HEK293 (cell line): ENCODE results near the gene CRTC1.

Source experiments
- CTCF ChIA-PET: fragments of 350-600 bp; formaldehyde crosslinking; extraction: SDS; loops from one replicate; lab custom pipeline; 2021; ENCODE audit warnings: antibody characterized with exemption; lab: Yijun Ruan, JAX
- POLR2A ChIA-PET: fragments of 300-600 bp; formaldehyde crosslinking; extraction: SDS; loops from one replicate; lab custom pipeline; 2020; ENCODE audit warnings: antibody characterized with exemption, inconsistent platforms; lab: Yijun Ruan, JAX
- H3K27ac ChIP-seq: fragments of 200-500 bp; sonication (Bioruptor generic); 2 replicates; pipeline ENCODE4 v1.5.1; 2014; ENCODE audit warnings: low read depth, low read length, control low read depth, inconsistent platforms; ENCODE audit errors: extremely low read depth
- H3K36me3 ChIP-seq, 2 experiments: fragments of 200-500 bp in 1 of 2; sonication (Bioruptor generic) in 1 of 2; 1 replicate in 1 of 2; 2 replicates in 1 of 2; pipeline ENCODE4 v1.5.1; 2014 to 2017; ENCODE audit warnings: inconsistent platforms in 2 of 2, low read length in 2 of 2; ENCODE audit not compliant: control insufficient read depth in 2 of 2, insufficient read depth in 1 of 2
- H3K4me1 ChIP-seq: fragments of 200-500 bp; sonication (Bioruptor generic); 2 replicates; pipeline ENCODE4 v1.5.1; 2014; ENCODE audit warnings: mild to moderate bottlenecking, low read length, inconsistent platforms; ENCODE audit not compliant: control insufficient read depth, insufficient read depth
- H3K4me3 ChIP-seq: 2 replicates; pipeline ENCODE4 v1.5.1; 2011; ENCODE audit warnings: low read depth, mild to moderate bottlenecking, control low read depth, low read length, moderate library complexity
- H3K9me3 ChIP-seq: fragments of 200-500 bp; sonication (Bioruptor generic); 2 replicates; pipeline ENCODE4 v1.5.1; 2014; ENCODE audit warnings: low read depth, low read length, inconsistent platforms; ENCODE audit not compliant: control insufficient read depth, insufficient read depth
- BCL11B ChIP-seq: fragments of 450-650 bp; formaldehyde crosslinking; IDR thresholded peaks from 2 replicates; pipeline ENCODE4 v1.5.1; 2016; ENCODE audit warnings: low read depth, missing biosample characterization, missing genetic modification characterization
- GLI4 ChIP-seq: fragments of 450-650 bp; formaldehyde crosslinking; IDR thresholded peaks from 2 replicates; pipeline ENCODE4 v1.5.1; 2016; ENCODE audit warnings: missing biosample characterization, missing genetic modification characterization
- KLF10 ChIP-seq: fragments of 450-650 bp; IDR thresholded peaks from 2 replicates; pipeline ENCODE4 v1.5.1; 2018; ENCODE audit warnings: missing biosample characterization, mild to moderate bottlenecking, missing genetic modification characterization
- KLF8 ChIP-seq: fragments of 450-650 bp; formaldehyde crosslinking; IDR thresholded peaks from 2 replicates; pipeline ENCODE4 v1.5.1; 2016; ENCODE audit warnings: missing biosample characterization, missing genetic modification characterization
- SETDB1 ChIP-seq: IDR thresholded peaks from one replicate; pipeline ENCODE4 v1.6.1; 2017; ENCODE audit warnings: mild to moderate bottlenecking, low read length, moderate library complexity, mixed read lengths; ENCODE audit not compliant: insufficient read length
- TRIM28 ChIP-seq: IDR thresholded peaks from 2 replicates; pipeline ENCODE4 v1.6.1; 2011; ENCODE audit warnings: low read length, control low read depth, borderline replicate concordance
- ZBTB21 ChIP-seq: fragments of 450-650 bp; formaldehyde crosslinking; IDR thresholded peaks from 2 replicates; pipeline ENCODE4 v1.5.1; 2017; ENCODE audit warnings: missing biosample characterization, missing genetic modification characterization
- ZIC2 ChIP-seq: fragments of 450-650 bp; formaldehyde crosslinking; IDR thresholded peaks from 2 replicates; pipeline ENCODE4 v1.5.1; 2016; ENCODE audit warnings: missing biosample characterization, missing genetic modification characterization
- ZNF10 ChIP-seq: fragments of 450-650 bp; formaldehyde crosslinking; IDR thresholded peaks from 2 replicates; pipeline ENCODE4 v1.5.1; 2017; ENCODE audit warnings: missing biosample characterization, missing genetic modification characterization
- ZNF157 ChIP-seq: fragments of 450-650 bp; formaldehyde crosslinking; IDR thresholded peaks from 2 replicates; pipeline ENCODE4 v1.5.1; 2016; ENCODE audit warnings: missing biosample characterization, missing genetic modification characterization
- ZNF175 ChIP-seq: fragments of 450-650 bp; formaldehyde crosslinking; IDR thresholded peaks from 2 replicates; pipeline ENCODE4 v1.5.1; 2016; ENCODE audit warnings: missing biosample characterization, missing genetic modification characterization
- ZNF19 ChIP-seq: fragments of 450-650 bp; formaldehyde crosslinking; IDR thresholded peaks from 2 replicates; pipeline ENCODE4; 2016; ENCODE audit warnings: missing biosample characterization, missing genetic modification characterization, low read depth
- ZNF423 ChIP-seq: fragments of 450-650 bp; formaldehyde crosslinking; IDR thresholded peaks from 2 replicates; pipeline ENCODE4 v1.5.1; 2016; ENCODE audit warnings: missing biosample characterization, missing genetic modification characterization
- ZNF433 ChIP-seq: fragments of 450-650 bp; formaldehyde crosslinking; IDR thresholded peaks from 2 replicates; pipeline ENCODE4 v1.5.1; 2016; ENCODE audit warnings: missing biosample characterization, missing genetic modification characterization, low read depth
- ZNF48 ChIP-seq: fragments of 450-650 bp; formaldehyde crosslinking; IDR thresholded peaks from 2 replicates; pipeline ENCODE4 v1.5.1; 2016; ENCODE audit warnings: missing biosample characterization, missing genetic modification characterization
- ZNF600 ChIP-seq: fragments of 450-650 bp; formaldehyde crosslinking; IDR thresholded peaks from 2 replicates; pipeline ENCODE4 v1.5.1; 2016; ENCODE audit warnings: missing biosample characterization, missing genetic modification characterization
- ZNF658 ChIP-seq: fragments of 450-650 bp; formaldehyde crosslinking; IDR thresholded peaks from 2 replicates; pipeline ENCODE4; 2016; ENCODE audit warnings: missing biosample characterization, missing genetic modification characterization
- ZNF660 ChIP-seq: fragments of 450-650 bp; IDR thresholded peaks from 2 replicates; pipeline ENCODE4 v1.5.1; 2018; ENCODE audit warnings: missing biosample characterization, mild to moderate bottlenecking, missing genetic modification characterization
- ZNF664 ChIP-seq: fragments of 450-650 bp; formaldehyde crosslinking; IDR thresholded peaks from 2 replicates; pipeline ENCODE4 v1.5.1; 2016; ENCODE audit warnings: missing biosample characterization, missing genetic modification characterization
- ZNF792 ChIP-seq: fragments of 450-650 bp; formaldehyde crosslinking; IDR thresholded peaks from 2 replicates; pipeline ENCODE4 v1.5.1; 2016; ENCODE audit warnings: missing biosample characterization, missing genetic modification characterization
- TF ChIP-seq, protein P1 (sequence below): fragments of 450-650 bp; formaldehyde crosslinking; IDR thresholded peaks from 2 replicates; pipeline ENCODE4 v1.5.1; 2017; ENCODE audit warnings: missing biosample characterization, missing genetic modification characterization
- TF ChIP-seq, protein P2 (sequence below): fragments of 450-650 bp; formaldehyde crosslinking; IDR thresholded peaks from 2 replicates; pipeline ENCODE4 v1.5.1; 2017; ENCODE audit warnings: missing biosample characterization, missing genetic modification characterization
- TF ChIP-seq, protein P3 (sequence below): fragments of 450-650 bp; formaldehyde crosslinking; IDR thresholded peaks from 2 replicates; pipeline ENCODE4 v1.5.1; 2016; ENCODE audit warnings: missing biosample characterization, missing genetic modification characterization
- TF ChIP-seq, protein P4 (sequence below): fragments of 450-650 bp; formaldehyde crosslinking; IDR thresholded peaks from 2 replicates; pipeline ENCODE4 v1.5.1; 2016; ENCODE audit warnings: missing biosample characterization, missing genetic modification characterization
- TF ChIP-seq, protein P5 (sequence below): fragments of 450-650 bp; formaldehyde crosslinking; IDR thresholded peaks from 2 replicates; pipeline ENCODE4 v1.5.1; 2016; ENCODE audit warnings: missing biosample characterization, missing genetic modification characterization, low read depth

CRTC1 gene

DNA sequence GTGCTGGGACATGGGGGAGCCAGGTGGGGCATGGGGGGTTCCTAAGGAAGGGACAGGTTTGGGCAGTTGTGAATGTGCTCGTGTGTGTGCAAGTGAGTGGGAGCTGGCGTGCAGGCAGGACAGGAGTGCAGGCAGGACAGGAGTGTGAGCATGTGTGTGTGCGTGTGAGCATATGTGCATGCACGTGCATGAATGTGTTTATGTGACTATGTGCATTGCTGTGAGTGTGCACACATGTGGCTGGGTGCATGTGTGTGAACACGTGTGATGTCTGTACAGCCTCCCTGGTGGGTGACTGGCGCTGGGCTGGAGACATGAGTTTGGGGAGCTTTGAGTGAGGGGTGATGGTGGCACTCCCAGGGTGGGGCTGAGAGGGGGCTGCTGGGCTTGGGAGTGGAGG is 33.4 kb downstream of the CRTC1 start:
- TF ChIP-seq SETDB1: no peak
- TF ChIP-seq TRIM28: no peak
- TF ChIP-seq, protein P1, sequence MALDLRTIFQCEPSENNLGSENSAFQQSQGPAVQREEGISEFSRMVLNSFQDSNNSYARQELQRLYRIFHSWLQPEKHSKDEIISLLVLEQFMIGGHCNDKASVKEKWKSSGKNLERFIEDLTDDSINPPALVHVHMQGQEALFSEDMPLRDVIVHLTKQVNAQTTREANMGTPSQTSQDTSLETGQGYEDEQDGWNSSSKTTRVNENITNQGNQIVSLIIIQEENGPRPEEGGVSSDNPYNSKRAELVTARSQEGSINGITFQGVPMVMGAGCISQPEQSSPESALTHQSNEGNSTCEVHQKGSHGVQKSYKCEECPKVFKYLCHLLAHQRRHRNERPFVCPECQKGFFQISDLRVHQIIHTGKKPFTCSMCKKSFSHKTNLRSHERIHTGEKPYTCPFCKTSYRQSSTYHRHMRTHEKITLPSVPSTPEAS: no peak
- TF ChIP-seq ZNF423 (tag by site-specific recombination): no peak
- TF ChIP-seq ZNF600 (tag by site-specific recombination): no peak
- no peak for TF ChIP-seq ZNF433 (tag by site-specific recombination)
- no peak for TF ChIP-seq ZNF19 (tag by site-specific recombination)
- TF ChIP-seq KLF8: no peak
- no peak for TF ChIP-seq KLF10 (tag by site-specific recombination)
- no peak for TF ChIP-seq ZNF658 (tag by site-specific recombination)
- TF ChIP-seq GLI4 (tag by site-specific recombination): no peak
- TF ChIP-seq, protein P2, sequence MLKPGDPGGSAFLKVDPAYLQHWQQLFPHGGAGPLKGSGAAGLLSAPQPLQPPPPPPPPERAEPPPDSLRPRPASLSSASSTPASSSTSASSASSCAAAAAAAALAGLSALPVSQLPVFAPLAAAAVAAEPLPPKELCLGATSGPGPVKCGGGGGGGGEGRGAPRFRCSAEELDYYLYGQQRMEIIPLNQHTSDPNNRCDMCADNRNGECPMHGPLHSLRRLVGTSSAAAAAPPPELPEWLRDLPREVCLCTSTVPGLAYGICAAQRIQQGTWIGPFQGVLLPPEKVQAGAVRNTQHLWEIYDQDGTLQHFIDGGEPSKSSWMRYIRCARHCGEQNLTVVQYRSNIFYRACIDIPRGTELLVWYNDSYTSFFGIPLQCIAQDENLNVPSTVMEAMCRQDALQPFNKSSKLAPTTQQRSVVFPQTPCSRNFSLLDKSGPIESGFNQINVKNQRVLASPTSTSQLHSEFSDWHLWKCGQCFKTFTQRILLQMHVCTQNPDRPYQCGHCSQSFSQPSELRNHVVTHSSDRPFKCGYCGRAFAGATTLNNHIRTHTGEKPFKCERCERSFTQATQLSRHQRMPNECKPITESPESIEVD: no peak
- TF ChIP-seq, protein P3, sequence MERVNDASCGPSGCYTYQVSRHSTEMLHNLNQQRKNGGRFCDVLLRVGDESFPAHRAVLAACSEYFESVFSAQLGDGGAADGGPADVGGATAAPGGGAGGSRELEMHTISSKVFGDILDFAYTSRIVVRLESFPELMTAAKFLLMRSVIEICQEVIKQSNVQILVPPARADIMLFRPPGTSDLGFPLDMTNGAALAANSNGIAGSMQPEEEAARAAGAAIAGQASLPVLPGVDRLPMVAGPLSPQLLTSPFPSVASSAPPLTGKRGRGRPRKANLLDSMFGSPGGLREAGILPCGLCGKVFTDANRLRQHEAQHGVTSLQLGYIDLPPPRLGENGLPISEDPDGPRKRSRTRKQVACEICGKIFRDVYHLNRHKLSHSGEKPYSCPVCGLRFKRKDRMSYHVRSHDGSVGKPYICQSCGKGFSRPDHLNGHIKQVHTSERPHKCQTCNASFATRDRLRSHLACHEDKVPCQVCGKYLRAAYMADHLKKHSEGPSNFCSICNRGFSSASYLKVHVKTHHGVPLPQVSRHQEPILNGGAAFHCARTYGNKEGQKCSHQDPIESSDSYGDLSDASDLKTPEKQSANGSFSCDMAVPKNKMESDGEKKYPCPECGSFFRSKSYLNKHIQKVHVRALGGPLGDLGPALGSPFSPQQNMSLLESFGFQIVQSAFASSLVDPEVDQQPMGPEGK (tag by site-specific recombination): no peak
- TF ChIP-seq, protein P4, sequence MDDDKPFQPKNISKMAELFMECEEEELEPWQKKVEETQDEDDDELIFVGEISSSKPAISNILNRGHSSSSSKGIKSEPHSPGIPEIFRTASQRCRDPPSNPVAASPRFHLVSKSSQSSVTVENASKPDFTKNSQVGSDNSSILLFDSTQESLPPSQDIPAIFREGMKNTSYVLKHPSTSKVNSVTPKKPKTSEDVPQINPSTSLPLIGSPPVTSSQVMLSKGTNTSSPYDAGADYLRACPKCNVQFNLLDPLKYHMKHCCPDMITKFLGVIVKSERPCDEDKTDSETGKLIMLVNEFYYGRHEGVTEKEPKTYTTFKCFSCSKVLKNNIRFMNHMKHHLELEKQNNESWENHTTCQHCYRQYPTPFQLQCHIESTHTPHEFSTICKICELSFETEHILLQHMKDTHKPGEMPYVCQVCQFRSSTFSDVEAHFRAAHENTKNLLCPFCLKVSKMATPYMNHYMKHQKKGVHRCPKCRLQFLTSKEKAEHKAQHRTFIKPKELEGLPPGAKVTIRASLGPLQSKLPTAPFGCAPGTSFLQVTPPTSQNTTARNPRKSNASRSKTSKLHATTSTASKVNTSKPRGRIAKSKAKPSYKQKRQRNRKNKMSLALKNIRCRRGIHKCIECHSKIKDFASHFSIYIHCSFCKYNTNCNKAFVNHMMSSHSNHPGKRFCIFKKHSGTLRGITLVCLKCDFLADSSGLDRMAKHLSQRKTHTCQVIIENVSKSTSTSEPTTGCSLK (tag by site-specific recombination): no peak
- TF ChIP-seq ZNF664 (tag by site-specific recombination): no peak
- TF ChIP-seq ZBTB21 (tag by site-specific recombination): no peak
- no peak for TF ChIP-seq ZNF660
- no peak for TF ChIP-seq BCL11B (tag by site-specific recombination)
- TF ChIP-seq ZIC2 (tag by site-specific recombination): no peak
- no peak for TF ChIP-seq ZNF792 (tag by site-specific recombination)
- Histone ChIP-seq H3K4me1 (no peaks in the 10 kb centered on the region), H3K27ac (no peak overlapping the region), H3K36me3 (no peaks in the 10 kb centered on the region), H3K4me3 (no peak overlapping the region), H3K9me3 (no peaks in the 10 kb centered on the region)
- ChIA-PET CTCF (interaction anchor here (0.5 kb wide), 1 partner anchor 626 kb away, joined by 3 read pairs; no protein-coding TSS in a partner anchor), POLR2A (no interaction called here)

DNA sequence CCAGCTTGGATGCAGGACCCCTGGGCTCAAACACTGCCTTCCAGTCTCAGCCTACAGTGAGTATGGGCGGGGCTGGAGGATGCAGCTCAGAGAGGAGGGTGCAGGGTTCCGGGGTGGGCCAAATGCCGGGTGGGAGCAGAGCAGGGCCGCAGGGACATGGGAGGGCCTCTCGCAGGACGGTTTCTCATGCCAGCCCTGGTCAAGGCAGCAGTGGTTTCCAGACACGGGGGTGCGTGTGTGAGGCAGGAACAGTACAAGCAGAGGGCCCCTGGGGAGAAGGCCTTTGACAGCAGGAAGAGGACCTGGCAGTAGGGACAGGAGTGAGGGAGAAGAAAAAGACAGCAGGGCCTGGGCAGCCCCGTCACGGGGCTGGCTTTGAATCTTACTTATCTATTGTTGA is 34.1 kb downstream of the CRTC1 start:
- no peak for TF ChIP-seq KLF8
- TF ChIP-seq ZNF175 (tag by site-specific recombination): no peak
- TF ChIP-seq, protein P5, sequence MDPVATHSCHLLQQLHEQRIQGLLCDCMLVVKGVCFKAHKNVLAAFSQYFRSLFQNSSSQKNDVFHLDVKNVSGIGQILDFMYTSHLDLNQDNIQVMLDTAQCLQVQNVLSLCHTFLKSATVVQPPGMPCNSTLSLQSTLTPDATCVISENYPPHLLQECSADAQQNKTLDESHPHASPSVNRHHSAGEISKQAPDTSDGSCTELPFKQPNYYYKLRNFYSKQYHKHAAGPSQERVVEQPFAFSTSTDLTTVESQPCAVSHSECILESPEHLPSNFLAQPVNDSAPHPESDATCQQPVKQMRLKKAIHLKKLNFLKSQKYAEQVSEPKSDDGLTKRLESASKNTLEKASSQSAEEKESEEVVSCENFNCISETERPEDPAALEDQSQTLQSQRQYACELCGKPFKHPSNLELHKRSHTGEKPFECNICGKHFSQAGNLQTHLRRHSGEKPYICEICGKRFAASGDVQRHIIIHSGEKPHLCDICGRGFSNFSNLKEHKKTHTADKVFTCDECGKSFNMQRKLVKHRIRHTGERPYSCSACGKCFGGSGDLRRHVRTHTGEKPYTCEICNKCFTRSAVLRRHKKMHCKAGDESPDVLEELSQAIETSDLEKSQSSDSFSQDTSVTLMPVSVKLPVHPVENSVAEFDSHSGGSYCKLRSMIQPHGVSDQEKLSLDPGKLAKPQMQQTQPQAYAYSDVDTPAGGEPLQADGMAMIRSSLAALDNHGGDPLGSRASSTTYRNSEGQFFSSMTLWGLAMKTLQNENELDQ: no peak
- no peak for TF ChIP-seq ZNF48
- TF ChIP-seq ZNF157: no peak
- TF ChIP-seq ZNF10 (tag by site-specific recombination): no peak
- no peaks in the 10 kb centered on the region for H3K9me3 ChIP-seq
- no peak overlapping the region for H3K27ac ChIP-seq
- H3K36me3 ChIP-seq: no peaks in the 10 kb centered on the region
- ChIA-PET POLR2A (no interaction called here), CTCF (interaction anchor here (0.6 kb wide), 1 partner anchor 255 kb away, joined by 3 read pairs; no protein-coding TSS in a partner anchor)
- H3K4me3 ChIP-seq: no peak overlapping the region
- H3K4me1 ChIP-seq: no peaks in the 10 kb centered on the region
